GM19397 (cell line): ENCODE measurements around the gene KRT32.

Experiments
- ATAC-seq: cut with Tn5 transposase; IDR thresholded peaks from one replicate; pipeline ENCODE4 v1.9.1; 2021; ENCODE audit warnings: mild to moderate bottlenecking, moderate library complexity; ENCODE audit not compliant: unreplicated experiment

The KRT32 gene

GRCh38 chr17:41464682-41465081 is 2.5 kb downstream of the KRT32 start:
- ATAC-seq = no peak

- no peak for ATAC-seq
These were observed 3.0 kb downstream of the KRT32 start for GRCh38 chr17:41464173-41464572.

GRCh38 chr17:41463746-41464145 is 3.4 kb downstream of the KRT32 start:
- ATAC-seq = no peak

- no peak for ATAC-seq
These were observed 4.5 kb downstream of the KRT32 start for GRCh38 chr17:41462705-41463104.

DNA sequence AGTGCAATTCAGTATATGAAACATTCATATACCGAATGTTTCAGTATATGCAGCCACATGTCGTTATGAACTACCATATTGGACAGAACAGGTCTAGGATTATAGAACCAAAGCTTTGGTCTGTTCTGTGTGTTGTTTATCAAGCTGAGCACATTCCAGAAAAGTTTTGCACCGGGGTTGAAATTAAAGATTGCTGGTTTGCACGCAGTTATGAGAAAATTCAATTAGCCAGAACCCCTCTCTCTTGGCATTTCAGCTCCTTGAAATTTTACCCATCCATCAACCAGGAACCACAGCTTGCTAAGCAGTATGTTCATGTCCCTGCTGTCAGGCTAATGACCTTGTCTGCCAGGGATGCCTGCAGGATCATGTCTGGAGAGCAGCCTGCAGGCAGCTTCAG is 9.5 kb downstream of the KRT32 start:
- no peak for ATAC-seq

DNA sequence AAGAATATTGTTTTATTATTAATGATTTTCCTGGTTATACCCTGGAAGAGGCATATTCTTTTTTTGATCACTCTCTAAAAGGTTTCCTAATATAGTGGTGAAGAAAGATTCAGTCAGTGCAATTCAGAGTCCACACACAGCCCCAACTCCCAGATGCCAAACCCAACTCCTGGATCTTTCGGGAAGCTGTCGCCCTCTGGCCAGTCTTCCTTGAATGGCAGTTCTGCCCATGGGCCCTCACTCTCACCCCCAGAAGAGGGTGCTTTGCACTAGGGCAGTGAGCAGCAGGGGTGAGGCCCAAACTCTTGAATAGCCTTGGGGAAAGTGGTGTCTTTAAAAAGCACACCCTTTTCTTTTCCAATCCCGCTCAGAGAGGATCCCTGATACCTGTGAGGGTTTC is 11.0 kb downstream of the KRT32 start:
- ATAC-seq = no peak

DNA sequence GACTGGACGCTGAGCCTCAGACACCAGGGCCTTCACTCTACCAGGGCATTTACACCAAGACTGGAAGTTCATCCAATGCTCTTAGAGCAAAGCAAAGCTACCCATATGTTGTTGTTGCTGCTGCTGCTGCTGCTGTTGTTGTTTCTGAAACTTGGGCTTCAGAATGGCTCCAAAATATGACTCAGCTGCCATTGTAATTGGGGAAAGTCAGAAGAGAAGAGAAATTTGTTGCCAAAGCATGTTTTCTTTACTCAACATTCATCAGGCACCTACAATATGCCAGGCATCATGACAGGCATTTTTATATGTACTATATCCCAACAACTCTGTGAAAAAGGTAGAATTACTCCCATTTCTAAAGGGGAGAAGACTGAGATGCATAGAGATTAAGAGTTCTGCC is 11.9 kb downstream of the KRT32 start:
- ATAC-seq = no peak

DNA sequence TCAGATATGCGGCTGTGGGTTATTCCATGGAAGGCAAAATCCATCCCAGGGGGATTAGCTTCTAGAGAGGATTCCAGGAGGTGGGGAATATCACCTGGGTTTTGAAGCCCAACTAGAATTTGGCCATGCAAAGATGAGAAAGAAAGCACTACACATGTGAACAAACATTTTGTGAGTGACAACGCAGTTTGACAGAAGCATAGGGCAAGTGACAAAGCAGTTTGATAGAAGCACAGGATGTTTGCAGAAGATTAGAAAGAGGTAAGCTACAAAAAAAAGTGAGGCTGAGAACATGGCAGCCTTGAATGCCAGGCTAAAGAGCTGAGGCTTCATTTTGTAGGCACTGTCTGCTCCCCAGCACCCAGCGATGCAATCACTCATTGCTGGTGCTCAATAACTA is 14.1 kb downstream of the KRT32 start:
- no peak for ATAC-seq

DNA sequence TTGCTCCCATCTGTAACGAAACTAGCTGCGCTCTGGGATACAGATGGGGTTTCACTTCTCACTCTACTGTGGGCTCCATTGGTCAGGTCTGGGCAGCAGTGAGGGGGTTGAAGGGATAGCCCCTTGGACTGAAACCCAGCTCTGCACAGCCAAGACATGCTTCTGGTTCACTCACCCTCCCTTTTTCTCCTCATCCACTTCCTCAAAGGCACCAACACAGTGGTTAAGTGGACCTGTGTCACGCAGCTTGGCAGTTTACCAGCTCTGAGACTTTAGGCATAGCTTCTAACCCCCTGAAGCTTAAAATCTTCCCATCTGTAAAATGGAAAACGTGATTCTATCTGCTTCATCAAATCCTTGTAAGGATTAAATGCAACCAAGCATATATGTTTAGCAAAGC is 14.9 kb downstream of the KRT32 start:
- no peak for ATAC-seq

DNA sequence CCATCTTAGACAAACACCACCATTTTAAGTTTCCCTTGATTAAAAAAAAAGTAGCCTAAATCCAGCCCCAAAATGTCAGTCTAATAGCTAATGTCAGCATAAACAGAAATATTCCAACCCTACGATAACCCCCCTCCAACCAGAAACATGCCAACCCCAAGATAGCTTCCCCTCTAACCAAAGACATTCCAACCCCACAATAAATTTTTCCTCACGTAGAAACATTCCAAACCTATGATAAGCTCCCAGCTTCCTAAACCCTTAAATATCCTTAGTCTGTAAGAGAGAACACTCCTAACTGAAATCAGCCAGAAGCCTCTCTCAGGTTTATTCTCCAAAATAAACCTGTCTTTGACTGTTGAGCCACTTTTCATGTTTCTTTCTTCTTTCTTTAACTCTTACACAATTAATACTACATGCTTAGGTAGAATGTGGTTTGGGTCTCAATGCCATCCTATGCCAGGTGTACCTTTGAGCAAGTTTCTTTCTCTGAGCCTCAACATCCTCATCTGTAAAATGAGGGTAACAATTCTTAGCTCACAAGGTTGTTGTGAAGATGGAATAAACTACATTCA is 15.9 kb downstream of the KRT32 start:
- no peak for ATAC-seq

DNA sequence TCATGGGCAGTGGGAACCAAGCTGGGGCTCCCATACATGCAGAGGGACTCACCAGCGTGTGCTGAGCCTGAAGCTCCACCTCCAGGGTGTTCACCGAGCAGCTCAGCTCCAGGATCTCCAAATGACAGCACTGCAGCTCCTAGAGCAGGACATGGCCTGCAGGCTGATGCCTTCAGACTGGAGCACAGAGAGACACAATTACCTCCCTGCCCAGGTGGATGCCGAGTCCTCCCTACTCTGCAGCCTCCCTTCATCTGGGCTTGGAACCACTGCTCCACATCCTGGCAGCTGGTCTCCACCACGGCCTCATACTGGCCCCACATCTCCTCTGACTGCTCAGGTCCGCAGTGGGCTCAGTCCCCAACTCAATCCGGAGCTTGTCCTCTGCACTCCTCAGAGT is 18.2 kb downstream of the KRT32 start:
- ATAC-seq = no peak

DNA sequence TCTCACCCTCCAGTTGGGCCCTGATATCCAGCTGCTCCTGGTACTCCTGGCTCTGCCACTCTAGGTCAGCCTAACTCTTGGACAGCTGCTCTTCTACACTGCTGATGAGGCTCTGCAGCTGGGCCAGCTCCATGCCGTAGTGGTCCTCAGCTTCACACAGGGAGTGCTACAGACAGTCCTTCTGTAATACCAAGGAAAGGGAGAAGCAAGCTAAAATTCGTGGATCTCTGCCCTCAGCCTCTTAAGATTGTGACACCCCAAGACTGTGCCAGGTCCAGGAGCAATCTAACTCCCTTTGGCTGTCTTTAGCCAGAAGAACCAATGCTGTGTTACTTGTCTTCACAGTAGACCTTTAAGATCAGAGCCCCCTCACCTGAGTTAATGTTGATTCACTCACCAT is 18.7 kb downstream of the KRT32 start:
- no peak for ATAC-seq

- ATAC-seq = no peak
These were observed 20.4 kb downstream of the KRT32 start for GRCh38 chr17:41446806-41447205.

- no peak for ATAC-seq
These were observed 22.5 kb downstream of the KRT32 start for GRCh38 chr17:41444640-41445039.

- no peak for ATAC-seq
These were observed 23.0 kb downstream of the KRT32 start for GRCh38 chr17:41444186-41444585.

DNA sequence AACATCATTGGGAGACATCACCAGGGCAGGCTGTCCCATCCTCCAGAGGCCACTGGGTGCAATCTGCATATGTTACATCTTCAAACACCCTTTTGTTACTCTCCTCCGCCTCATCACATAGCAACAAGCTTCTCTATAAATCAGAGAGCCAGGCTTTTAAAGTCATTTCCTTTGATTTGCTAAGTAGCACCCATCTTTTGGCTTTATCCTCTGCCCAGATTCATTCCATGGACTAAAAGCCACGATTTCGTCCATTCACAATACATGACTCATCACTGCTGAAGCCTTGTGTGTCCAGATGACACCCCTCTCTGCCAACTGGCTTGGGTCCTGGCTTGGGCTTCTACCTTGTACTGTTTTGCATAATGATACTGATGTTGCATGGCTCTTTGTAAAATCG is 24.4 kb downstream of the KRT32 start:
- ATAC-seq = no peak

- no peak for ATAC-seq
These were observed 26.6 kb downstream of the KRT32 start, which contains the start of gene KRT38 for GRCh38 chr17:41440531-41441033. KRT38 (minus strand) TSS chr17:41440983; CDS start chr17:41440921, 62 bp downstream.

- no peak for ATAC-seq
These were observed 27.8 kb downstream of the KRT32 start for GRCh38 chr17:41439375-41439774.

DNA sequence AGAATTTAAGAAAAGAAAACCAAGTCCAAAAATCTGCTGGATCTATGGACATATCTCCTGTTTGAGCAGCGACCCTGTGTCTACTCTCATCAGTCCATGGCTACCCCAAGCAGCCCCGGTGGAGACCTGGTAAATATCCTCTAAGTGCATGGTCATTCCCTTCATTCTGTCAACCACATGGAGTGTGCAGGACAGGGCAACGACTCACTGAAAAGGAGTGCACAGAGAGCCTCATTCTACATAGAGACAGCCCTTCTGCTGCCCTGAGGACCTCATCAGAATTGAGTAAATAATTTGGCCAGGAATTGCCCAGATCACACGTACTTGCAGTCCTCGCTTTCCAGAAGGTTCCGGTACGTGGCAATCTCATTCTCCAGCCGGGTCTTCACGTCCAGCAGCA is 29.4 kb downstream of the KRT32 start:
- ATAC-seq = no peak

DNA sequence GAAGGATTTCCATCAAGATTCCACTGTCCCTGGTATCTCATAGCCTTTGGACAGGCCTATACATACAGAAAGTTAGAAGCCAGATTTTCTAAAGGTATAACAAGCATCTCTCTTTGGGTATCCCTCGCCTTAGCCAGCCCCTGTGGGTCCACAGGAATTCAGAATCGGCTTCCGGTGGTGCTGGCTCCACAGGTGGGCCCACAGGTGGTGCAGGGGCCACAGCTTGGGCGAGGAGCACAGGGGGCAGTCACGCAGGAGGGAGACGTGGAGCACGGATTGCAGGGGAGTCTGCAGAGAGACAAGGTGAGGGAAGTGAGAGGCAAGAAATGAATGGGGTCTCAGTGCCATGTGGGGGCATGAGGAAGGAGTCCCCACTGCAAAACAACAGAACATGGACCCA is 29.9 kb downstream of the KRT32 start:
- no peak for ATAC-seq

DNA sequence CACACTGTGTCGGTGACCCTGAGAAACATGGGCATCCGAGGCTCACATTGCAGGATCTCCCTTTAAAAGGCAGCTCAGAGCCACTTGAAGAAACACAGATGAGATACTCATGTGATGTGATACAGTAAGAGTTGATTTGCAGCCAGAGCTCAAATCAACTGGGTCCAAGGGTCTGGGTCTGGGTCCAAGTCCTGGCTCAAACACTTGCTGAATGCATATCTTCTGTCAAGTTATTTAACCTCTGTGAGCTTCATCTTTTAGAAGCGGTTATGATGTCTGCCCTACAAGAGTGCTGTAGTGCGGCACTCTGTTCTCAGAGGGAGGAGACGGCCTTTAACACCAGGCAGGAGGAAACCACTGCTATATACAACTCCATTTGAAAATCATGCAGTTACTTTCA is 32.8 kb downstream of the KRT32 start:
- ATAC-seq = no peak

DNA sequence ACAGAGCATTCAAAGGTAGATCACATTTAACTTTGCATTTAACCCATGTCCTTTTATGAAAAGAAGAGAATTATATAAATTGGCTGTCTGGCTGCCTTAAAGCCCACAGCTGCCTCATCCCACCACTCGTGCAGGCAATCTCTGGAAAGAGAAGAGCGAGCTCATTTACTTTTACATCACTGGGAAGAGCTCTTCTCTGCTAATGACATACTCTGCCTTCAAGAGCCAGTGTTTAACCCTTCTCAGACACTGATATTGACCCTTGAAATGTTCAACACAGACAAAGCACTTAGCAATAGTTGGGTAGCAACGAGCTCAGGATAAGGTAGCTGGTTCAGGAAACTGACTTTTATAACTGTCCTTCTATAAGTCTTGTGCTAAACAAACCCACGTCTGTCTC is 33.2 kb downstream of the KRT32 start:
- no peak for ATAC-seq

GRCh38 chr17:41433586-41433985 is 33.6 kb downstream of the KRT32 start:
- no peak for ATAC-seq
